ENCODE results near the gene NCK2.
A peak's percentile ranks its signal among the peaks of the same experiment; 100 is the strongest.

NCK2 gene

GRCh38 chr2:105907184-105907583 lies 162.5 kb downstream of the NCK2 start:
- Histone ChIP-seq H3K4me3 (ENCODE audit: low read length, poor library complexity, severe bottlenecking) (peak overlapping the region; percentile 4), H3K9me3 (ENCODE audit: insufficient read depth, low read depth, low read length) (no peaks in the 10 kb centered on the region), H2AFZ (ENCODE audit: low read length) (no peak overlapping the region), H3F3A (ENCODE audit: low read depth) (no peaks in the 10 kb centered on the region), H4K20me1 (ENCODE audit: insufficient read depth, low read length, poor library complexity, severe bottlenecking) (no peaks in the 10 kb centered on the region), H3K4me1 (ENCODE audit: insufficient read depth, low read length, poor library complexity, severe bottlenecking) (peaks cover 35% of the 10 kb centered on the region), H3K9me2 (replicated peaks; ENCODE audit: low read depth, low read length) (no peaks in the 10 kb centered on the region), H3K36me3 (ENCODE audit: insufficient read depth, low read length) (no peaks in the 10 kb centered on the region), H3K79me2 (ENCODE audit: insufficient read depth, low read length) (no peaks in the 10 kb centered on the region), H3K4me2 (ENCODE audit: low read depth, low read length, poor library complexity, severe bottlenecking) (peak overlapping the region; percentile 51), H3K27me3 (ENCODE audit: insufficient read depth, low read length, poor library complexity, severe bottlenecking) (no peaks in the 10 kb centered on the region), H3K9ac (ENCODE audit: low read depth, low read length, poor library complexity, severe bottlenecking) (no peak overlapping the region)
- TF ChIP-seq EZH2phosphoT487 (IDR thresholded peaks at IDR 0.05; ENCODE audit: borderline replicate concordance) (no peak), CTCF (conservative IDR thresholded peaks at IDR 0.05; ENCODE audit: low read length) (no peak)

DNA sequence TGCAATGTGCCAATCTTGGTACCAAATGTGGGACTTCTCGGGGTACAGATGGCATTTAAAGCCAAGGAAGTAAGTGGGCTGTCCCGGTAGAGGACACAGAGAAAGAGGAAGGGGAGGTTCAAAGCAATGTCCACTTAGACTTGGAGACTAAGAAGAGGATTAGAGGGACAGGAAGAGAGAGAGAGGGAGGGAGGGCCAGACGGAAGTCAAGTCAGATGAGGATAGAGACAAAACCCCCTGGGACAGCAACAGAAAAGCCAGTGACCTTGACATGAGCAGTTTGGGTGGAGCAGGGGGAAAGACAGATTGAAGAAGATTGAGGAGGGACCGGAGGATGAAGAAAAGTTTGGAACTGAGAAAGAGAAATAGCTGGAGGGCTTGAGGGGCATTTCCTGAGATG lies 164.5 kb downstream of the NCK2 start:
- no peak overlapping the region for H2AFZ ChIP-seq (ENCODE audit: low read length)
- no peaks in the 10 kb centered on the region for H3K27me3 ChIP-seq (ENCODE audit: insufficient read depth, low read length, poor library complexity, severe bottlenecking)
- no peaks in the 10 kb centered on the region for H3F3A ChIP-seq (ENCODE audit: low read depth)
- TF ChIP-seq EZH2phosphoT487 (IDR thresholded peaks at IDR 0.05; ENCODE audit: borderline replicate concordance) (no peak), CTCF (conservative IDR thresholded peaks at IDR 0.05; ENCODE audit: low read length) (no peak)
- H3K4me1 ChIP-seq (ENCODE audit: insufficient read depth, low read length, poor library complexity, severe bottlenecking): peaks cover 31% of the 10 kb centered on the region
- no peaks in the 10 kb centered on the region for H3K9me2 ChIP-seq (replicated peaks; ENCODE audit: low read depth, low read length)
- no peaks in the 10 kb centered on the region for H3K9me3 ChIP-seq (ENCODE audit: insufficient read depth, low read depth, low read length)
- no peak overlapping the region for H3K9ac ChIP-seq (ENCODE audit: low read depth, low read length, poor library complexity, severe bottlenecking)
- no peak overlapping the region for H3K4me3 ChIP-seq (ENCODE audit: low read length, poor library complexity, severe bottlenecking)
- H3K36me3 ChIP-seq (ENCODE audit: insufficient read depth, low read length): no peaks in the 10 kb centered on the region
- no peaks in the 10 kb centered on the region for H4K20me1 ChIP-seq (ENCODE audit: insufficient read depth, low read length, poor library complexity, severe bottlenecking)
- no peak overlapping the region for H3K4me2 ChIP-seq (ENCODE audit: low read depth, low read length, poor library complexity, severe bottlenecking)
- H3K79me2 ChIP-seq (ENCODE audit: insufficient read depth, low read length): no peaks in the 10 kb centered on the region

DNA sequence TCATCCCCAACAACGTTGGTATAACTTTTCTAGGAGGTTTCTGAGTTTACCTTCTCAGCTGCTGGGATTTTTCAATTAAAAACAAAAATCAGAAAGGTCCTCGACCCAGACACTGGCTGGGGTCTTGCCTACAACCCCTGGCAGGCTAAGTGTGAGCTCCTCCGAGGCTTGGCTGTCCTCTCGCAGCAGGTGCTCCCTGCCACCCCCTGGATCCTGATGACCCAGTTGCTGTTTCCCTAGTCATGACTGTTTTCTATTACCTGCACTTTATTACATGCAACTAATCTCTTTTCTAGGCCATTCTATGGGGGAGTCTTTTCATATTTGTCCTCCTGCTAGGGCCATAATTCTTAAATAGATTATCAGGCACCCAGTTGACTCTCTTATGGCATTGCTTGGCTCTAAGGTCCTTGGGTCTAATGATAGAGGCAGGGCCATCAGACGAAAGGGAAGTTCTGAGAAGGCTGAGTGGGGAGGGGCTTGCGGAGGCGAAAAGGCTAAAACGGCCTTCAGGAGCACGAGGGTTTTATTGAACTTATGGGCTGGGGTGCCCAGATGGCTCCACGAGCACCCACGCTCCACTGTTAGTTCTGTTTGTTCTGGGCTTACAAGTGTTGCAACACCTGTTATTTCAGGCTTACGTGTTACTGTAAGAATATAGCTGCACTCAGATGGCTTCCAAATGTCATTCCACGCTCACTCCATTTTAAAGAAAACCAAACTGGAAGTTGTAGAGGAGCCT lies 166.0 kb downstream of the NCK2 start:
- H3K4me2 ChIP-seq (ENCODE audit: low read depth, low read length, poor library complexity, severe bottlenecking): no peak overlapping the region
- peaks cover 10% of the 10 kb centered on the region; the same call in 1 of the 2 replicates for H3K9me3 ChIP-seq (ENCODE audit: insufficient read depth, low read depth, low read length)
- no peaks in the 10 kb centered on the region for H3K36me3 ChIP-seq (ENCODE audit: insufficient read depth, low read length)
- no peak overlapping the region for H3K9ac ChIP-seq (ENCODE audit: low read depth, low read length, poor library complexity, severe bottlenecking)
- H3K9me2 ChIP-seq (replicated peaks; ENCODE audit: low read depth, low read length): no peaks in the 10 kb centered on the region
- no peak overlapping the region for H3K4me3 ChIP-seq (ENCODE audit: low read length, poor library complexity, severe bottlenecking)
- no peak overlapping the region for H2AFZ ChIP-seq (ENCODE audit: low read length)
- peaks cover 28% of the 10 kb centered on the region for H3K4me1 ChIP-seq (ENCODE audit: insufficient read depth, low read length, poor library complexity, severe bottlenecking)
- TF ChIP-seq EZH2phosphoT487 (IDR thresholded peaks at IDR 0.05; ENCODE audit: borderline replicate concordance) (no peak), CTCF (conservative IDR thresholded peaks at IDR 0.05; ENCODE audit: low read length) (no peak)
- H3K27me3 ChIP-seq (ENCODE audit: insufficient read depth, low read length, poor library complexity, severe bottlenecking): no peaks in the 10 kb centered on the region
- H3K79me2 ChIP-seq (ENCODE audit: insufficient read depth, low read length): no peaks in the 10 kb centered on the region
- H3F3A ChIP-seq (ENCODE audit: low read depth): no peaks in the 10 kb centered on the region
- H4K20me1 ChIP-seq (ENCODE audit: insufficient read depth, low read length, poor library complexity, severe bottlenecking): no peaks in the 10 kb centered on the region

Data from Loucy (cell line).